Measurements from ENCODE around the gene RABGAP1L.

RABGAP1L gene

GRCh38 chr1:174273776-174274175 lies 114.5 kb downstream of the RABGAP1L start:
- no peak for DNase-seq (ENCODE audit: low read depth in 2 of 2)
- TF ChIP-seq, protein P1, sequence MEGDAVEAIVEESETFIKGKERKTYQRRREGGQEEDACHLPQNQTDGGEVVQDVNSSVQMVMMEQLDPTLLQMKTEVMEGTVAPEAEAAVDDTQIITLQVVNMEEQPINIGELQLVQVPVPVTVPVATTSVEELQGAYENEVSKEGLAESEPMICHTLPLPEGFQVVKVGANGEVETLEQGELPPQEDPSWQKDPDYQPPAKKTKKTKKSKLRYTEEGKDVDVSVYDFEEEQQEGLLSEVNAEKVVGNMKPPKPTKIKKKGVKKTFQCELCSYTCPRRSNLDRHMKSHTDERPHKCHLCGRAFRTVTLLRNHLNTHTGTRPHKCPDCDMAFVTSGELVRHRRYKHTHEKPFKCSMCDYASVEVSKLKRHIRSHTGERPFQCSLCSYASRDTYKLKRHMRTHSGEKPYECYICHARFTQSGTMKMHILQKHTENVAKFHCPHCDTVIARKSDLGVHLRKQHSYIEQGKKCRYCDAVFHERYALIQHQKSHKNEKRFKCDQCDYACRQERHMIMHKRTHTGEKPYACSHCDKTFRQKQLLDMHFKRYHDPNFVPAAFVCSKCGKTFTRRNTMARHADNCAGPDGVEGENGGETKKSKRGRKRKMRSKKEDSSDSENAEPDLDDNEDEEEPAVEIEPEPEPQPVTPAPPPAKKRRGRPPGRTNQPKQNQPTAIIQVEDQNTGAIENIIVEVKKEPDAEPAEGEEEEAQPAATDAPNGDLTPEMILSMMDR (IDR thresholded peaks at IDR 0.05; ENCODE audit: low read depth, low read length), result no peak
- no peak overlapping the region for H3K4me3 ChIP-seq (replicated peaks in 1 of 2; ENCODE audit: low read depth in 2 of 2, low read length in 2 of 2)

DNA sequence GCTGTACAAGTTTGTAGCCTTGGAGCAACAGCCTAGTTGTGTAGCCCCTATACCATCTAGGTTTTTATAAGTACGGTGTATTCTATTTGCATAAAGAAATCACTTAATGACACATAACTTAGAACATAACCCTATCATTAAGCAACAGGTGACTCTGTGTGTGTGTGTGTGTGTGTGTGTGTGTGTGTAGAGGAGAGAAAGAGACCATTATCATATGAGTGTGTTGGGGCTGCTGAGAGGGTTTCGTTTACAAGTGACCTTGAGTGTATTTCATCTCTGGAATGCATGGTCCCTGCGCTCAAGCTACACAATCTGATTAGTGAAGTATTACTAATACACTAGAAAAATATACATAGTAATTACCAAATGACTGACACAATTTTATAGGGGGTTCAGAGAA lies 115.1 kb downstream of the RABGAP1L start:
- no peak overlapping the region for H3K4me3 ChIP-seq (replicated peaks in 1 of 2; ENCODE audit: low read depth in 2 of 2, low read length in 2 of 2)
- no peak for DNase-seq (ENCODE audit: low read depth in 2 of 2)
- TF ChIP-seq, protein P1 (IDR thresholded peaks at IDR 0.05; ENCODE audit: low read depth, low read length), result no peak

DNA sequence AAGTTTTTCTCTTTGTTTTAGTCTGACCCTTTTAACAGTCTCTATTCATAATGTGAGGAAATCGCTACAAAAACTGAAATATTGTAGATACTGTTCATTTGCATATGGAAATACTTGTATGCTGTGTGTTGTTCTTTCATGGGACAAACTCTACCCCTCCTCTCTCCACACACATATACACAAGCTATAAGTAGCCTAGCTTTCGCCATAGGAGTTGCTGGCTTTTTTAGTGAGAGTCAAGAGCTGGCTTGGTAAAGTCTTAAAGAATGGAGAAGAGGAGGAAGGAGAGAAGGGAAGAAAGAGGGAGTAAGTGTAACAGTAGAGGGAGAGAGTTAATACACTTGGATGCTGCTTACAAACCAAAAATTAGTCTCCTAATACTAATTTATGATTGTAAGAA lies 115.6 kb downstream of the RABGAP1L start:
- TF ChIP-seq, protein P1 (IDR thresholded peaks at IDR 0.05; ENCODE audit: low read depth, low read length), result no peak
- no peak overlapping the region for H3K4me3 ChIP-seq (replicated peaks in 1 of 2; ENCODE audit: low read depth in 2 of 2, low read length in 2 of 2)
- no peak for DNase-seq (ENCODE audit: low read depth in 2 of 2)

- TF ChIP-seq, protein P1 (IDR thresholded peaks at IDR 0.05; ENCODE audit: low read depth, low read length), result no peak
- no peak for DNase-seq (ENCODE audit: low read depth in 2 of 2)
- H3K4me3 ChIP-seq (replicated peaks in 1 of 2; ENCODE audit: low read depth in 2 of 2, low read length in 2 of 2), result no peak overlapping the region
These were observed 116.8 kb downstream of the RABGAP1L start for GRCh38 chr1:174276087-174276486.

GRCh38 chr1:174284052-174284451 lies 124.7 kb downstream of the RABGAP1L start:
- DNase-seq (ENCODE audit: low read depth in 2 of 2), result no peak
- TF ChIP-seq, protein P1 (IDR thresholded peaks at IDR 0.05; ENCODE audit: low read depth, low read length), result no peak
- no peak overlapping the region for H3K4me3 ChIP-seq (replicated peaks in 1 of 2; ENCODE audit: low read depth in 2 of 2, low read length in 2 of 2)

GRCh38 chr1:174286042-174286441 lies 126.7 kb downstream of the RABGAP1L start:
- DNase-seq (ENCODE audit: low read depth in 2 of 2), result no peak
- TF ChIP-seq, protein P1 (IDR thresholded peaks at IDR 0.05; ENCODE audit: low read depth, low read length), result no peak
- no peak overlapping the region for H3K4me3 ChIP-seq (replicated peaks in 1 of 2; ENCODE audit: low read depth in 2 of 2, low read length in 2 of 2)

- no peak for DNase-seq (ENCODE audit: low read depth in 2 of 2)
- TF ChIP-seq, protein P1 (IDR thresholded peaks at IDR 0.05; ENCODE audit: low read depth, low read length), result no peak
- no peak overlapping the region for H3K4me3 ChIP-seq (replicated peaks in 1 of 2; ENCODE audit: low read depth in 2 of 2, low read length in 2 of 2)
These were observed 130.5 kb downstream of the RABGAP1L start for GRCh38 chr1:174289644-174290310.
